Vagina (tissue), 2 donors: ENCODE data around the gene OCRL. TPM values are rescaled to one million over a fixed set of nuclear protein-coding genes. Genes with fewer than 3 reads are reported as not detected.
A peak's percentile ranks its signal among the peaks of the same experiment; 100 is the strongest.

Experiments used
- DNase-seq, 2 donors: peaks; one replicate each; pipeline ENCODE4 v3.0.0-alpha.2; 2017; ENCODE audit errors: extremely low spot score in 2 of 2
- H3K27ac ChIP-seq: fragments of 200-600 bp; sonication (generic); one replicate; pipeline ENCODE4 v1.5.1; 2019
- H3K27me3 ChIP-seq: fragments of 200-600 bp; sonication (generic); one replicate; pipeline ENCODE4 v1.5.1; 2019
- H3K36me3 ChIP-seq, 2 donors: fragments of 200-600 bp; sonication (generic); one replicate each; pipeline ENCODE4 v1.5.1; 2017 to 2019
- H3K4me1 ChIP-seq: fragments of 200-600 bp; sonication (generic); one replicate; pipeline ENCODE4 v1.5.1; 2019
- H3K4me3 ChIP-seq, 2 donors: fragments of 200-600 bp; sonication (generic); 1 replicate in 1 of 2; 2 replicates in 1 of 2; pipeline ENCODE4 v1.5.1; 2016 to 2019
- H3K9me3 ChIP-seq: fragments of 200-600 bp; sonication (generic); one replicate; pipeline ENCODE4 v1.5.1; 2019
- CTCF ChIP-seq, 3 experiments: fragments of 450-650 bp in 2 of 3; fragments of 200-600 bp in 1 of 3; sonication (generic) in 1 of 3; IDR thresholded peaks; one replicate each; pipeline ENCODE4 v1.5.1; 2017 to 2019; ENCODE audit warnings: antibody characterized with exemption in 3 of 3, mild to moderate bottlenecking in 2 of 3, moderate library complexity in 2 of 3
- POLR2A ChIP-seq, 2 donors: fragments of 450-650 bp; IDR thresholded peaks; one replicate each; pipeline ENCODE4 v1.6.1; 2017; ENCODE audit warnings: antibody characterized with exemption in 2 of 2, mild to moderate bottlenecking in 2 of 2, moderate library complexity in 2 of 2
- POLR2AphosphoS5 ChIP-seq, 2 donors: sonication (generic); formaldehyde crosslinking; IDR thresholded peaks; one replicate each; pipeline ENCODE4 v1.9.0; 2017; ENCODE audit warnings: antibody characterized with exemption in 2 of 2, mild to moderate bottlenecking in 2 of 2, low read depth in 1 of 2; ENCODE audit not compliant: insufficient read depth in 1 of 2
- intact Hi-C: fragments of 100-400 bp; cut with DNase I; formaldehyde crosslinking; loops from one replicate; pipeline ENCODE4 v1.15.1; 2023
- total RNA-seq: library from RNA; depleted of rRNA; stranded (reverse); fragments of >200 nt; gene quantifications from one replicate; pipeline ENCODE4 v1.2.3, GENCODE V29; 2016

OCRL gene
- total RNA-seq, 1 donor from 2014 or later = 14.5 TPM

DNA sequence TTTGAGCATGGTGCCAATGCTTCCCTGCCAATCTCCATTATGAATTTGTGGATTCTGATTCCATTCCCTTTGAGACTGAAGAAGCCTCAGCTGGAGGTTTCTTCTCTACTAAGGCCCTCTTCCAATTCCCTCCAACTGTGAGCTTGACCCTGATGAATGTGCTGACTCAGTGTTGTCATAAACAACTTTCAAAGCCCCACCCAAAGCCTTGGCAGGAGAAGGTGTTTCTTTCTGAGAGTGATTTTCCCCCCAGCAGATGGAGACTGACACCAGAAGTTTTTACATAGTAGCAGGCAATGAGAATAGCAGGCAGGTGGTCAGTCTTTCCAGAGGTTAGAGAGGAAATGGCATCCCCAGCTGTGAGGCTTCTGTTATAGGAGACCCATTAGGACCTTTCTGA is 53.1 kb downstream of the OCRL start:
- Histone ChIP-seq H3K9me3 (no peaks in the 10 kb centered on the region), H3K27ac (no peak overlapping the region), H3K4me3 (no peak overlapping the region), H3K36me3 (no peaks in the 10 kb centered on the region), H3K4me1 (peaks cover 10% of the 10 kb centered on the region), H3K27me3 (no peaks in the 10 kb centered on the region)
- DNase-seq = peak; percentile 28 to 60
- TF ChIP-seq POLR2A (IDR thresholded peaks at IDR 0.05) (no peak), POLR2AphosphoS5 (IDR thresholded peaks at IDR 0.05; ENCODE audit: insufficient read depth in 1 of 2, low read depth in 1 of 2) (no peak), CTCF (IDR thresholded peaks at IDR 0.05) (no peak)
- intact Hi-C loops = no loop called here

- H3K9me3 ChIP-seq = no peaks in the 10 kb centered on the region
- H3K4me1 ChIP-seq = peaks cover 10% of the 10 kb centered on the region
- no peaks in the 10 kb centered on the region for H3K27me3 ChIP-seq
- no peak overlapping the region for H3K4me3 ChIP-seq
- H3K36me3 ChIP-seq = no peaks in the 10 kb centered on the region
- no peak overlapping the region for H3K27ac ChIP-seq
- intact Hi-C loops = no loop called here
- DNase-seq = peak; percentile 32 to 49
- TF ChIP-seq CTCF (IDR thresholded peaks at IDR 0.05) (no peak), POLR2A (IDR thresholded peaks at IDR 0.05) (no peak), POLR2AphosphoS5 (IDR thresholded peaks at IDR 0.05; ENCODE audit: insufficient read depth in 1 of 2, low read depth in 1 of 2) (no peak)
Measured at GRCh38 chrX:129594781-129595180, 54.7 kb downstream of the OCRL start.

- Histone ChIP-seq H3K4me3 (no peak overlapping the region), H3K36me3 (no peaks in the 10 kb centered on the region), H3K9me3 (no peaks in the 10 kb centered on the region), H3K27ac (no peak overlapping the region), H3K4me1 (peaks cover 10% of the 10 kb centered on the region), H3K27me3 (no peaks in the 10 kb centered on the region)
- DNase-seq = peak in 1 of 2 donors; percentile 75
- intact Hi-C loops = no loop called here
- TF ChIP-seq POLR2A (IDR thresholded peaks at IDR 0.05) (no peak), CTCF (IDR thresholded peaks at IDR 0.05) (no peak), POLR2AphosphoS5 (IDR thresholded peaks at IDR 0.05; ENCODE audit: insufficient read depth in 1 of 2, low read depth in 1 of 2) (no peak)
Measured at GRCh38 chrX:129596077-129596476, 56.0 kb downstream of the OCRL start.

GRCh38 chrX:129597905-129598304 is 57.8 kb downstream of the OCRL start:
- Histone ChIP-seq H3K4me3 (no peak overlapping the region), H3K36me3 (no peaks in the 10 kb centered on the region), H3K4me1 (peaks cover 5% of the 10 kb centered on the region), H3K9me3 (no peaks in the 10 kb centered on the region), H3K27ac (no peak overlapping the region), H3K27me3 (no peaks in the 10 kb centered on the region)
- intact Hi-C loops = no loop called here
- DNase-seq = peak in 1 of 2 donors; percentile 58
- no peak for TF ChIP-seq POLR2A (IDR thresholded peaks at IDR 0.05)
- TF ChIP-seq CTCF (IDR thresholded peaks at IDR 0.05) = no peak
- no peak for TF ChIP-seq POLR2AphosphoS5 (IDR thresholded peaks at IDR 0.05; ENCODE audit: insufficient read depth in 1 of 2, low read depth in 1 of 2)

GRCh38 chrX:129599499-129599898 is 59.4 kb downstream of the OCRL start:
- no peaks in the 10 kb centered on the region for H3K36me3 ChIP-seq
- intact Hi-C loops = no loop called here
- no peak overlapping the region for H3K27ac ChIP-seq
- TF ChIP-seq POLR2A (IDR thresholded peaks at IDR 0.05) (no peak), CTCF (IDR thresholded peaks at IDR 0.05) (no peak), POLR2AphosphoS5 (IDR thresholded peaks at IDR 0.05; ENCODE audit: insufficient read depth in 1 of 2, low read depth in 1 of 2) (no peak)
- no peak overlapping the region for H3K4me3 ChIP-seq
- H3K27me3 ChIP-seq = no peaks in the 10 kb centered on the region
- no peaks in the 10 kb centered on the region for H3K9me3 ChIP-seq
- DNase-seq = no peak
- H3K4me1 ChIP-seq = peaks cover 9% of the 10 kb centered on the region
